Nephron progenitor cell (in vitro differentiated cells): ENCODE data around the gene PAPSS2.
"Not testable (repeated sequence)": the region's sequence is repeated elsewhere in the genome, so short reads cannot be mapped to it uniquely, and the experiment has no call there.

Experiments
- DNase-seq: peaks from one replicate; pipeline ENCODE4 v3.0.0; 2021
- H3K27ac Mint-ChIP-seq: 2 replicates; pipeline ENCODE4 v1.8.0; 2021; ENCODE audit warnings: mild to moderate bottlenecking, moderate library complexity, mixed read lengths
- H3K27me3 Mint-ChIP-seq: 2 replicates; pipeline ENCODE4 v1.8.0; 2021; ENCODE audit warnings: mild to moderate bottlenecking, low read depth, mixed read lengths; ENCODE audit not compliant: poor library complexity
- H3K36me3 Mint-ChIP-seq: 2 replicates; pipeline ENCODE4 v1.8.0; 2021; ENCODE audit warnings: low read depth, mixed read lengths
- H3K4me1 Mint-ChIP-seq: 2 replicates; pipeline ENCODE4 v1.8.0; 2021; ENCODE audit warnings: mixed read lengths
- H3K4me3 Mint-ChIP-seq: 2 replicates; pipeline ENCODE4 v1.8.0; 2021; ENCODE audit warnings: mild to moderate bottlenecking, moderate library complexity, mixed read lengths
- H3K9me3 Mint-ChIP-seq: 2 replicates; pipeline ENCODE4 v1.8.0; 2021; ENCODE audit warnings: mild to moderate bottlenecking, moderate library complexity, mixed read lengths
- TF ChIP-seq, protein P1 (sequence below): fragments of 200-600 bp; sonication (generic); IDR thresholded peaks from 2 replicates; pipeline ENCODE4 v1.5.0; 2021; ENCODE audit warnings: antibody characterized with exemption

The PAPSS2 gene

DNA sequence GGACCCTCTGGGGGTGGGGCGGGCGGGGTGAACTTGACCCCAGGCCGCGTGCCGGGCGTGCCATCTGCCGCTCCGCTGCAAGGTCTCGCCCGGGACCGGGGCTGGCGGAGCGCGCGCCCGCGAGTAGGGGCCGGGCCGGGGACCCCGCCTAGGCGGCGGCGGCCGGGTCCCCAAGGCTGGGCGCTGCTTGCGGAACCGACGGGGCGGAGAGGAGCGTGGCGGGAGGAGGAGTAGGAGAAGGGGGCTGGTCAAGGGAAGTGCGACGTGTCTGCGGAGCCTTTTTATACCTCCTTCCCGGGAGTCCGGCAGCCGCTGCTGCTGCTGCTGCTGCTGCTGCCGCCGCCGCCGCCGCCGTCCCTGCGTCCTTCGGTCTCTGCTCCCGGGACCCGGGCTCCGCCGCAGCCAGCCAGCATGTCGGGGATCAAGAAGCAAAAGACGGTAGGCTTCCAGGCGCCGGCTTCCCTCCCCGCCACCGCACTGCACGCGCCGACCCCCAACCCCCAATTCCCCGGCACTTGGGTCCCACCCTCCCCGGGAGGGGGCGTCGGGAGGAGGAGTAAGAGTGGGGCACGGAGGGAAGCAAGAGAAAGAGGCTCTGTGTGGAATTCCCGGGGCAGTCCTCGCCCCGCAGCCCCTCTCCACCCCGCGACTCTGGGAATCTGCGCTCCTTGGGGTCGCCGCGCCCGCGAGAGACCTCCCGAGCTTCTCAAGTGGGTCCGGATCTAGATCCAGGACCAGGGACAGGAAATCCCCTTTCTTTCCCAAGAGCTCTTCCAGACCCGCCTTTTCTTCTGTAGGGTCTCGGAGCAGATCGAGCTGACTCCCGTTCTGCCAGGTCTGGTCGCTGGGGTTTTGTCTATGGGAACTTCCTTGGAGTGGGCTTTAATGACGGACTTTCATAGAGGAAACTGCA is at the start of gene PAPSS2:
Gene PAPSS2 (plus strand): TSS at position 308 of the 913 bp plus-strand sequence. CDS start 104 bp downstream, at position 412.
- Mint-ChIP-seq H3K4me3 (peak within 1 kb of the TSS; percentile 90), H3K36me3 (no peaks in the 10 kb centered on the region), H3K27ac (no peak within 1 kb of the TSS), H3K9me3 (no peaks in the 10 kb centered on the region), H3K4me1 (peaks cover 16% of the 10 kb centered on the region), H3K27me3 (peaks cover 59% of the 10 kb centered on the region)
- TF ChIP-seq, protein P1, sequence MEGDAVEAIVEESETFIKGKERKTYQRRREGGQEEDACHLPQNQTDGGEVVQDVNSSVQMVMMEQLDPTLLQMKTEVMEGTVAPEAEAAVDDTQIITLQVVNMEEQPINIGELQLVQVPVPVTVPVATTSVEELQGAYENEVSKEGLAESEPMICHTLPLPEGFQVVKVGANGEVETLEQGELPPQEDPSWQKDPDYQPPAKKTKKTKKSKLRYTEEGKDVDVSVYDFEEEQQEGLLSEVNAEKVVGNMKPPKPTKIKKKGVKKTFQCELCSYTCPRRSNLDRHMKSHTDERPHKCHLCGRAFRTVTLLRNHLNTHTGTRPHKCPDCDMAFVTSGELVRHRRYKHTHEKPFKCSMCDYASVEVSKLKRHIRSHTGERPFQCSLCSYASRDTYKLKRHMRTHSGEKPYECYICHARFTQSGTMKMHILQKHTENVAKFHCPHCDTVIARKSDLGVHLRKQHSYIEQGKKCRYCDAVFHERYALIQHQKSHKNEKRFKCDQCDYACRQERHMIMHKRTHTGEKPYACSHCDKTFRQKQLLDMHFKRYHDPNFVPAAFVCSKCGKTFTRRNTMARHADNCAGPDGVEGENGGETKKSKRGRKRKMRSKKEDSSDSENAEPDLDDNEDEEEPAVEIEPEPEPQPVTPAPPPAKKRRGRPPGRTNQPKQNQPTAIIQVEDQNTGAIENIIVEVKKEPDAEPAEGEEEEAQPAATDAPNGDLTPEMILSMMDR = no peak
- DNase-seq = peak; percentile 72

DNA sequence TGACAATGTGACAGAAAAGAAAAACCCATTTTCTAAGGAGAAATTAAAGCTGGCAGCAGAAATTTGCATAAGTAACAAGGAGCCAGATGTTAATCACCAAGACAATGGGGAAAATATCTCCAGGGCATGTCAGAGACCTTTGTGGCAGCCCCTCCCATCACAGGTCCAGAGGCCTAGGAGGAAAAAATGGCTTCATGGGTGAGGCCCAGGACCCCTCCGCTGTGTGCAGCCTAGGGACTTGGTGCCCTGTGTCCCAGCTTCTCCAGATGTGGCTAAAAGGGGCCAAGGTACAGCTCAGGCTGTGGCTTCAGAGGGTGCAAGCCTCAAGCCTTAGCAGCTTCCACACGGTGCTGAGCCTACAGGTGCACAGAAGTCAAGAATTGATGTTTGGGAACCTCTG is 48.3 kb upstream of the PAPSS2 start:
- not testable (repeated sequence) for H3K4me3 Mint-ChIP-seq, H3K36me3 Mint-ChIP-seq, DNase-seq, H3K27ac Mint-ChIP-seq, H3K4me1 Mint-ChIP-seq, H3K27me3 Mint-ChIP-seq
- H3K9me3 Mint-ChIP-seq = peaks cover 21% of the 10 kb centered on the region

DNA sequence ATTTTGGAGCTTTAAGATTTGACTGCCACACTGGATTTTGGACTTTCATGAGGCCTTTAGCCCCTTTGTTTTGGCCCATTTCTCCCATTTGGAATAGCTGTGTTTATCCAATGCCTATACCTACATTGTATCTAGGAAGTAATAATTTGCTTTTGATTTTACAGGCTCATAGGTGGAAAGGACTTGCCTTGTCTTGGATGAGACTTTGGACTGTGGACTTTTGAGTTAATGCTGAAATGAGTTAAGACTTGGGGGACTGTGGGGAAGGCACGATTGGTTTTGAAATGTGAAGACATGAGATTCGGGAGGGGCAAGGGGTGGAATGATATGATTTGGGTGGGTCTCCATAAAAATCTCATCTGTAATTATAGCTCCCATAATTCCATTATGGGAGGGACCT is 47.6 kb upstream of the PAPSS2 start:
- Mint-ChIP-seq H3K27ac (no peak overlapping the region), H3K4me1 (no peaks in the 10 kb centered on the region), H3K36me3 (no peaks in the 10 kb centered on the region), H3K9me3 (peaks cover 21% of the 10 kb centered on the region), H3K4me3 (no peak overlapping the region), H3K27me3 (peaks cover 3% of the 10 kb centered on the region)
- TF ChIP-seq, protein P1 = no peak
- no peak for DNase-seq

DNA sequence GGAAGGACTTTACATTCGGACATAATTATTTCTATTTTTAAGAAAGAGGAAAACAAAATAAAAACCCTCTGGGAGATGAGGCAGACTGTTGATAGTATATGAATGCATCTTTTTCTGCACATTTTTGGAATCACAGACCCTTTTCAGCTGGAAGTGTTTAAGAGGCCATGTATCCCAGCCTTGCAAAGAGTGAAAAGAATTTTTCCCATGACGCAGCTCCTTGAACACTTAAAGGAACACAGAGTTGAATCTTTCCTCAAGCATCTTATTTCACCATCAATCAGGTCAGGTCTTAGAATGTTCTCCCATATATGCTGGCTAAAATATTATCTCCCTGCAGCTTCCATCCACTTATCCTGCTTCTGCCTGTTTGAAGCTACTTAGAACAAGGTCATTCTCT is 45.9 kb upstream of the PAPSS2 start:
- no peak overlapping the region for H3K27ac Mint-ChIP-seq
- H3K36me3 Mint-ChIP-seq = no peaks in the 10 kb centered on the region
- DNase-seq = no peak
- peaks cover 21% of the 10 kb centered on the region for H3K9me3 Mint-ChIP-seq
- peaks cover 9% of the 10 kb centered on the region for H3K27me3 Mint-ChIP-seq
- peaks cover 6% of the 10 kb centered on the region for H3K4me1 Mint-ChIP-seq
- TF ChIP-seq, protein P1 = no peak
- no peak overlapping the region for H3K4me3 Mint-ChIP-seq

DNA sequence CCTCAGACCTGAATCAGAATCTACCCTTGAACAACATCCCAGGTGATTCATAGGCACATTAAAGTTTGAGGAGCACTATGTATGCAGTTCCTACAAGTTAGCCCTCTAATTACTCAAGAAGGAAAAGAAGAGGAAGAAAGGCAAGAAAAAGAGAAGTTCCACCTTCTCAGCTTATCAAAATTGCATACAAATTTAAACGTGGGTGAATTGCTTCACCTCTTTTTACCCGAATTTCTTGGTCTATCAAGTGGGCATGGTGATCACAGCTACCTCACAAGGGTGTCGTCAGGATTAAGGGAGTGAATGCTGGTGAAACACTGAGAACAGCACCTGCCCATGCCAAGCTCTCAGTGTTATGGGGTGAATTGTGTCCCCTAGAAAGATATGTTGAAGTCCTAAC is 43.8 kb upstream of the PAPSS2 start:
- Mint-ChIP-seq H3K36me3 (no peaks in the 10 kb centered on the region), H3K4me1 (peaks cover 15% of the 10 kb centered on the region), H3K9me3 (peaks cover 17% of the 10 kb centered on the region)

DNA sequence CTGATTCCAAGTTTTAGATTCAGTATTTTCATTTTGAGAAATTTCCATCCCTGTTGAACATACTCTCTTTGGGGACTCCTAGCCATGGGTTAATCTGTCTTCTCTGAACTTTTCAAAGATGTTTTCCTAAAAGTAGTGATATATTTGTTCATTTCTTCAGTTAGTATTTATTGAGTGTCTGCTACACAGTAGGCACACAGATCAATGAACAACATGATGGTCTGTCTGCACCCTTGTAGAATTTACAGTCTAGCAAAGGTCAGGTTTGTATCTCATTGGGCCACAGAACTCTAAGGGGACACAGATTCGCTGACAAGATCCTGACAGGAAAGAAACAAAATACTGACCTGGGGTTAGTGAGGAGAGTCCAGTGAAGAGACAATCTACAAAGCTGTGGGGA is 42.2 kb upstream of the PAPSS2 start:
- H3K27ac Mint-ChIP-seq = no peak overlapping the region
- TF ChIP-seq, protein P1 = no peak

More for the DNA sequence above, 43.8 kb upstream of the PAPSS2 start:
- Mint-ChIP-seq H3K4me3 (no peak overlapping the region), H3K27ac (no peak overlapping the region), H3K27me3 (peaks cover 15% of the 10 kb centered on the region)
- no peak for DNase-seq
- TF ChIP-seq, protein P1 = no peak

More for the DNA sequence above, 42.2 kb upstream of the PAPSS2 start:
- H3K27me3 Mint-ChIP-seq = peaks cover 15% of the 10 kb centered on the region
- H3K36me3 Mint-ChIP-seq = no peaks in the 10 kb centered on the region
- H3K4me1 Mint-ChIP-seq = peaks cover 19% of the 10 kb centered on the region
- peaks cover under 1% of the 10 kb centered on the region for H3K9me3 Mint-ChIP-seq
- DNase-seq = no peak
- no peak overlapping the region for H3K4me3 Mint-ChIP-seq
